Aorta (tissue), 5 donors: Measurements from ENCODE around the gene ERICH6B. TPM values are rescaled to one million over a fixed set of nuclear protein-coding genes. Genes with fewer than 3 reads are reported as not detected.
"Not testable (repeated sequence)": the region's sequence is repeated elsewhere in the genome, so short reads cannot be mapped to it uniquely, and the experiment has no call there.

ENCODE experiments used
- ATAC-seq: fragments of 200-7000 bp; cut with Tn5 transposase; one replicate; pipeline ENCODE4 v1.9.1; 2022; ENCODE audit warnings: moderate library complexity; ENCODE audit not compliant: low FRiP score
- DNase-seq, 2 donors: peaks; one replicate each; pipeline ENCODE4 v3.0.0-alpha.2; 2020
- H3K27ac ChIP-seq, 2 donors: one replicate each; pipeline ENCODE4 v1.5.1; 2013; ENCODE audit warnings: low read length in 2 of 2, mild to moderate bottlenecking in 2 of 2, moderate library complexity in 2 of 2, control low read depth in 1 of 2, inconsistent platforms in 1 of 2, low read depth in 1 of 2
- H3K27me3 ChIP-seq, 2 donors: one replicate each; pipeline ENCODE4 v1.6.1; 2013; ENCODE audit warnings: control low read depth in 1 of 2, low read length in 1 of 2, mild to moderate bottlenecking in 1 of 2, moderate library complexity in 1 of 2; ENCODE audit not compliant: insufficient read depth in 2 of 2, control insufficient read depth in 1 of 2
- H3K36me3 ChIP-seq, 2 donors: one replicate each; pipeline ENCODE4 v1.6.1; 2013; ENCODE audit warnings: control low read depth in 1 of 2, low read length in 1 of 2, mild to moderate bottlenecking in 1 of 2; ENCODE audit not compliant: insufficient read depth in 2 of 2, control insufficient read depth in 1 of 2
- H3K4me1 ChIP-seq, 2 donors: one replicate each; pipeline ENCODE4 v1.6.1; 2013; ENCODE audit warnings: low read length in 2 of 2, control low read depth in 1 of 2, mild to moderate bottlenecking in 1 of 2, moderate library complexity in 1 of 2; ENCODE audit not compliant: insufficient read depth in 2 of 2, control insufficient read depth in 1 of 2
- H3K4me3 ChIP-seq, 2 donors: one replicate each; pipeline ENCODE4 v1.5.1; 2013; ENCODE audit warnings: low read length in 2 of 2, control low read depth in 1 of 2, mild to moderate bottlenecking in 1 of 2
- H3K9me3 ChIP-seq: one replicate; pipeline ENCODE4 v1.6.1; 2013; ENCODE audit warnings: mild to moderate bottlenecking, low read length; ENCODE audit not compliant: control insufficient read depth
- WGBS, 2 donors: extraction: QIAGEN DNeasy Blood & Tissue Kit; methylation state at CpG; one replicate each; pipeline ENCODE4 v1.1.7; 2013; 5-methylcytosine and 5-hydroxymethylcytosine counted together
- intact Hi-C, 2 donors: fragments of 100-400 bp; cut with DNase I; formaldehyde crosslinking; loops; one replicate each; pipeline versions ENCODE4 v1.14.2 to v1.15.0; 2022
- polyA plus RNA-seq, 2 donors: library from polyadenylated mRNA; stranded (reverse); fragments of 200-250 nt; gene quantifications; one replicate each; pipeline ENCODE4 v1.2.3, GENCODE V29; 2013
- total RNA-seq, 2 donors: library from RNA; stranded (reverse); fragmentation: NEBNext Ultra II Directional; extraction: Animal tissue kit (Norgen Biotek cat#: 25700); gene quantifications; one replicate each; pipeline ENCODE4 v1.2.1, GENCODE V29; 2021
- donor health status: healthy with polysubstance abuse.
- donor health status: Bipolar disorder and iron deficiency.
- donor health status: DM: no; HTN: no; CAD: no.
- donor health status: DM: no; HTN: no; CAD: no.
- donor health status: DM: yes; HTN: yes; CAD: no.

ERICH6B gene
- total and polyA plus RNA-seq, 4 donors: not detected

GRCh38 chr13:45642159-45642558, 26.6 kb upstream of the ERICH6B start:
- H3K4me3 ChIP-seq, H3K36me3 ChIP-seq, H3K4me1 ChIP-seq, intact Hi-C loops, ATAC-seq, H3K9me3 ChIP-seq, H3K27ac ChIP-seq, H3K27me3 ChIP-seq, DNase-seq: not testable (repeated sequence)
- WGBS, 2 donors: 83 to 91% methylated on average over 1 of the region's 1 CpG

GRCh38 chr13:45635291-45635690, 19.8 kb upstream of the ERICH6B start:
- H3K4me3 ChIP-seq, H3K36me3 ChIP-seq, ATAC-seq, H3K9me3 ChIP-seq, H3K4me1 ChIP-seq, DNase-seq, intact Hi-C loops, H3K27ac ChIP-seq, H3K27me3 ChIP-seq: not testable (repeated sequence)
- 92 to 94% methylated on average over 1 of the region's 1 CpG for WGBS, 2 donors

- H3K4me1 ChIP-seq: no peaks in the 10 kb centered on the region
- intact Hi-C loops: no loop called here
- no peaks in the 10 kb centered on the region for H3K36me3 ChIP-seq
- DNase-seq (no peak), ATAC-seq (no peak)
- H3K27ac ChIP-seq: no peak overlapping the region
- 69 to 71% methylated on average over 7 of the region's 7 CpGs for WGBS, 2 donors
- H3K27me3 ChIP-seq: peaks cover 0 to 3% of the 10 kb centered on the region in 2 donors
- H3K9me3 ChIP-seq: no peaks in the 10 kb centered on the region
- H3K4me3 ChIP-seq: no peak overlapping the region
These were observed 15.3 kb upstream of the ERICH6B start for GRCh38 chr13:45630791-45631190.

DNA sequence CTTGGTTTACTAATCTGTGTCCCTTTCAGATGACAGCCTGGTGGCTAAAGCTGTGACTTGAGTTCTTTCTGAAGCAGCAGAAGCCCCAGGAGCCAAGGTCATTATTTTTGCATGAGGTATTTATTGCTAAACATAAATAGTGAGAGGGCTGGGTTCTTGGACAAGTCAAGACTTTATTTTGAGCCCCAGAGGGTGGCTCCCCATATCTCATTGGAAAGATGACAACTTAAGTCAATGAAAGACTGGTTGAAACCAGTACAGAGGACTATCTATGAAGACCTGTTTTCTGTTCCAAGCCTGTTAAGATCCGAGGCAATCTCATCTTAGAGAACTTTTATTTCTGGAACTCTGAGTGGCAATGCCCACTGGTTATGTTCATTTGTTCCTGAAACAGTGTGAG, 14.4 kb upstream of the ERICH6B start:
- Histone ChIP-seq H3K4me1 (no peaks in the 10 kb centered on the region), H3K27ac (no peak overlapping the region), H3K4me3 (no peak overlapping the region), H3K9me3 (no peaks in the 10 kb centered on the region), H3K36me3 (no peaks in the 10 kb centered on the region), H3K27me3 (peaks cover 0 to 3% of the 10 kb centered on the region in 2 donors)
- no peak for DNase-seq
- WGBS, 2 donors: 55 to 78% methylated on average over 1 of the region's 1 CpG
- intact Hi-C loops: no loop called here
- no peak for ATAC-seq

DNA sequence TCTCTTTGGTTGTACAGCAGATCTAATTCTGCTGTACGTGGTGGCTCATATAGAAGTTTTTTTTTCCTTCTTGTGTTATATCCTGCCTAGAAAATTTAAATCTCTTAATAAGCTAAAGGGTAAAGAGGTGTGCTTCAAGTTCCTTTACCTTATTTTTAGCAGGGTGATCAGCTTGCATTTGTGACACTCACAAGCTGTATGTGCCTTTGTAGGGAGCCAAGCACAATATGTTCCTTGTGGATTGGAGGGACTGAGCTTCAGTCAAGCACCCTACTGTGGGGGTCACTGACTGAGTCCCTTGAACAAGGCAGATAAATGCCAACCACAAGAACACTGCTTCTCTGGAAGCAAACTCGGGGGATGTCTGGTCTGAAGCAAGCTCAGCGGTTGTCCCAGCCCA, 12.6 kb upstream of the ERICH6B start:
- no peak for ATAC-seq
- WGBS, 2 donors: 68 to 70% methylated on average over 3 of the region's 3 CpGs
- no peaks in the 10 kb centered on the region for H3K9me3 ChIP-seq
- H3K27ac ChIP-seq: no peak overlapping the region
- no peaks in the 10 kb centered on the region for H3K27me3 ChIP-seq
- no peak for DNase-seq
- H3K4me3 ChIP-seq: no peak overlapping the region
- no peaks in the 10 kb centered on the region for H3K4me1 ChIP-seq
- intact Hi-C loops: no loop called here
- H3K36me3 ChIP-seq: no peaks in the 10 kb centered on the region

GRCh38 chr13:45627656-45628055, 12.1 kb upstream of the ERICH6B start:
- no peak overlapping the region for H3K27ac ChIP-seq

DNA sequence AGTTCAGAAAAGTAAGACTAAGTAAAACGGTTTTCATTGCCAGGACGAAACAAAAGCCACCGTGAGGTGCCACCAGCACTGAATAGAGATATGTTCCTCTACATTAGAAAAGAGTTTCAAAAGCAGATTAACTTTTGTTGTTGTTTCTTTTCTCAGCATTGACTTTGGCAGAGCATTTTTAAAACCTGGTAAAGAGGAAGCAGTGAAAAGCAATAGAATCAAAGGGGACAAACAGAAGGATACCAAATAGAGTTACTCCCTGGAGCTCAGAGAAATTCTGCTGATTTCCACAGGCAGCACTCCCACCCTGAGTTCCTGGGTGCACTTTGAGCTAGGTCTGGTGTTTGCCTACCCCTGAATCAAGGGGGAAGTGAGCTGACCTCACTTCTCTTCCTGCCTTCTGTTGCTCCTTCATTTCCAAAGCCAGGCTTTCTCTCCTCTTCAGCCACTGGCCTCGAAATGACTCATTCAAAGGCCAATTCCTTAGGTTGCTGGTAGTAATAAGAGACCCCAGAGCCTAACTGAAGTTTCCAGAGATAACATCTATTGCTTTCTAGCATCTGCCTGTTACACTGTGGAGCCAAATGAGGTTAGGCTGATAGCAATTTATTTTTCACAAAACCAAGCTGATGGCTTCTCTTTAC, 11.3 kb upstream of the ERICH6B start:
- ATAC-seq: no peak
- Histone ChIP-seq H3K4me3 (no peak overlapping the region), H3K4me1 (no peaks in the 10 kb centered on the region), H3K27ac (no peak overlapping the region), H3K9me3 (no peaks in the 10 kb centered on the region), H3K36me3 (no peaks in the 10 kb centered on the region), H3K27me3 (no peaks in the 10 kb centered on the region)
- DNase-seq: no peak
- intact Hi-C loops: no loop called here
- 29 to 32% methylated on average over 4 of the region's 4 CpGs for WGBS, 2 donors

More at GRCh38 chr13:45627656-45628055, 12.1 kb upstream of the ERICH6B start:
- no peaks in the 10 kb centered on the region for H3K9me3 ChIP-seq
- 48 to 59% methylated on average over 1 of the region's 1 CpG for WGBS, 2 donors
- ATAC-seq (no peak), DNase-seq (no peak)
- H3K36me3 ChIP-seq: no peaks in the 10 kb centered on the region
- no peak overlapping the region for H3K4me3 ChIP-seq
- H3K4me1 ChIP-seq: no peaks in the 10 kb centered on the region
- intact Hi-C loops: no loop called here
- H3K27me3 ChIP-seq: no peaks in the 10 kb centered on the region

GRCh38 chr13:45623516-45624090, 8.1 kb upstream of the ERICH6B start:
- H3K27ac ChIP-seq: no peak overlapping the region
- intact Hi-C loops: no loop called here
- no peak overlapping the region for H3K4me3 ChIP-seq
- H3K9me3 ChIP-seq: peaks cover 2% of the 10 kb centered on the region
- DNase-seq (no peak), ATAC-seq (no peak)
- H3K36me3 ChIP-seq: no peaks in the 10 kb centered on the region
- no peaks in the 10 kb centered on the region for H3K4me1 ChIP-seq
- WGBS, 2 donors: 42% methylated on average over 5 of the region's 5 CpGs
- no peaks in the 10 kb centered on the region for H3K27me3 ChIP-seq

GRCh38 chr13:45621950-45622349, 6.4 kb upstream of the ERICH6B start:
- Histone ChIP-seq H3K4me3 (no peak overlapping the region), H3K27ac (no peak overlapping the region), H3K4me1 (no peaks in the 10 kb centered on the region), H3K9me3 (peaks cover 2% of the 10 kb centered on the region), H3K27me3 (no peaks in the 10 kb centered on the region), H3K36me3 (no peaks in the 10 kb centered on the region)
- ATAC-seq (no peak), DNase-seq (no peak)
- WGBS, 2 donors: 32 to 39% methylated on average over 6 of the region's 6 CpGs
- intact Hi-C loops: no loop called here
